22Rv1 (cell line): ENCODE results near the gene TNP1.

Experiments
- CTCF ChIP-seq: fragments of 450-650 bp; IDR thresholded peaks from 2 replicates; pipeline ENCODE4 v1.5.1; 2017; ENCODE audit warnings: mild to moderate bottlenecking
- ZFX ChIP-seq: fragments of 450-650 bp; IDR thresholded peaks from 2 replicates; pipeline ENCODE4 v1.6.1; 2017; ENCODE audit warnings: antibody characterized with exemption, borderline replicate concordance

- TF ChIP-seq CTCF (no peak), ZFX (no peak)
These were observed 718 bp upstream of the TNP1 start for GRCh38 chr2:216860426-216861137.
